Measurements from ENCODE around the gene XPO4.
A peak's percentile ranks its signal among the peaks of the same experiment; 100 is the strongest.

Gene XPO4

DNA sequence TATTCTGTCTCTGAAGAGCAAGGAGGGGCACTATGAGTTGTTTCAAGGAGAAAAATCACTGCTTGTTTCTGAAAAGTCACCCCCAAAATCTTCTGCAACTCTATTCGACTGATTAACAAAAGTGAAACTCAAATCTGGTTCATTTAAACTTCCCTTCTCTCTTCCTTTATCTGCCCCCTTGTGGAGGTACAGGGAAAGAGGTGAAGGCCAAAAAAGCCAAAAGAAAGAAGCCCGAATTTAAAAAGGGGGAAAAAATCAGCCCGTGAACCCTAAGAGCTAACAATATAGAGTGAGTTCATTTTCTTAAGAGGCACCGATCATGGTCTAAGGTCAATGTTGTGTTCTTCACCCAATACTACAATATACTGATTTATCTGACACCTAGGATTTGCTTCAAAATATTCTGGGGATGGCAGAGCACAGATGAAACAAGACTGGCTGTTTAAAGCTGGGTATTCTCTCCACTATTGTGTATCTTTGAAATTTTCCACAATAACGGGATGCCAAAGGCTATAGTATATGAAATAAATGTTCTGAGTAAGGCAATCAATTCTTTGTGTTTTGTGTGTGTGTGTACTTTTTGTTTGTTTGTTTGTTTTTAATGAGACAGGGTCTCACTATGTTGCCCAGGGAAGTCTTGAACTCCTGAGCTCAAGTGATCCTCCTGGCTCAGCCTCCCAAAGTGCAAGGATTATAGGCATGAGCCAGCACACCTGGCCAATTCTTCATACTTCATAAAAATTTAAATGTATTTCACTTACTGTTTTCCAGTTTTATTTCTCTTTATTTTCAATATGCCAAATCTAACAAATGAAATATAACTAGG is 73.8 kb downstream of the XPO4 start:
- Histone ChIP-seq H3K27me3 (ENCODE audit: control insufficient read depth in 1 of 2, insufficient read depth in 1 of 2, low read length in 2 of 2) (no peaks in the 10 kb centered on the region), H2BK12ac (ENCODE audit: low read length in 2 of 2) (no peak overlapping the region), H3K27ac (ENCODE audit: low read length, poor library complexity, severe bottlenecking) (no peak overlapping the region), H3K36me3 (ENCODE audit: control insufficient read depth in 1 of 2, insufficient read depth in 2 of 2, low read depth in 1 of 2, low read length in 2 of 2) (peaks cover 0 to 7% of the 10 kb centered on the region in 2 experiments), H3K4ac (ENCODE audit: low read depth in 1 of 2, low read length in 2 of 2) (no peak overlapping the region), H3K4me2 (ENCODE audit: low read length, poor library complexity, severe bottlenecking) (peak overlapping the region; percentile 22), H3K18ac (ENCODE audit: low read depth in 1 of 2, low read length in 2 of 2) (no peak overlapping the region), H3K9ac (ENCODE audit: low read length) (peak overlapping the region; percentile 81), H3K23ac (ENCODE audit: low read length in 2 of 2) (no peak overlapping the region), H3K14ac (ENCODE audit: low read length in 2 of 2) (no peak overlapping the region), H2BK5ac (ENCODE audit: low read depth, low read length, poor library complexity, severe bottlenecking) (no peak overlapping the region), H4K8ac (ENCODE audit: low read length) (no peak overlapping the region), H3K79me1 (replicated peaks; ENCODE audit: low read length, poor library complexity, severe bottlenecking) (peaks cover 9% of the 10 kb centered on the region), H4K91ac (ENCODE audit: low read length) (no peak overlapping the region), H2AK5ac (ENCODE audit: low read length, severe bottlenecking) (no peak overlapping the region), H2BK15ac (ENCODE audit: low read depth, poor library complexity, severe bottlenecking) (no peak overlapping the region), H3K4me3 (ENCODE audit: insufficient read depth in 1 of 2, low read depth in 1 of 2, low read length in 2 of 2) (peak overlapping the region in 1 of 2 experiments; percentile 62), H2BK120ac (ENCODE audit: low read depth, low read length) (no peak overlapping the region), H3K4me1 (ENCODE audit: control insufficient read depth, insufficient read depth, low read depth, low read length) (no peaks in the 10 kb centered on the region), H2AFZ (ENCODE audit: low read depth, low read length) (no peak overlapping the region), H3K9me3 (ENCODE audit: control insufficient read depth, low read length) (no peaks in the 10 kb centered on the region)
- peak; percentile 72 for DNase-seq
- WGBS = 57% methylated on average over 3 of the region's 5 CpGs

- Histone ChIP-seq H4K91ac (ENCODE audit: low read length) (no peak overlapping the region), H3K4me2 (ENCODE audit: low read length, poor library complexity, severe bottlenecking) (no peak overlapping the region), H3K14ac (ENCODE audit: low read length in 2 of 2) (no peak overlapping the region), H3K79me1 (replicated peaks; ENCODE audit: low read length, poor library complexity, severe bottlenecking) (peaks cover 6% of the 10 kb centered on the region), H3K4me3 (ENCODE audit: insufficient read depth in 1 of 2, low read depth in 1 of 2, low read length in 2 of 2) (no peak overlapping the region), H2BK15ac (ENCODE audit: low read depth, poor library complexity, severe bottlenecking) (no peak overlapping the region), H3K4me1 (ENCODE audit: control insufficient read depth, insufficient read depth, low read depth, low read length) (no peaks in the 10 kb centered on the region), H3K4ac (ENCODE audit: low read depth in 1 of 2, low read length in 2 of 2) (no peak overlapping the region), H2BK120ac (ENCODE audit: low read depth, low read length) (no peak overlapping the region), H2BK5ac (ENCODE audit: low read depth, low read length, poor library complexity, severe bottlenecking) (no peak overlapping the region), H4K8ac (ENCODE audit: low read length) (no peak overlapping the region), H2AK5ac (ENCODE audit: low read length, severe bottlenecking) (no peak overlapping the region), H3K27me3 (ENCODE audit: control insufficient read depth in 1 of 2, insufficient read depth in 1 of 2, low read length in 2 of 2) (no peaks in the 10 kb centered on the region), H3K9me3 (ENCODE audit: control insufficient read depth, low read length) (no peaks in the 10 kb centered on the region), H2BK12ac (ENCODE audit: low read length in 2 of 2) (no peak overlapping the region), H3K9ac (ENCODE audit: low read length) (peak overlapping the region; percentile 81), H2AFZ (ENCODE audit: low read depth, low read length) (no peak overlapping the region), H3K23ac (ENCODE audit: low read length in 2 of 2) (no peak overlapping the region), H3K36me3 (ENCODE audit: control insufficient read depth in 1 of 2, insufficient read depth in 2 of 2, low read depth in 1 of 2, low read length in 2 of 2) (peaks cover 0 to 1% of the 10 kb centered on the region in 2 experiments), H3K18ac (ENCODE audit: low read depth in 1 of 2, low read length in 2 of 2) (no peak overlapping the region), H3K27ac (ENCODE audit: low read length, poor library complexity, severe bottlenecking) (no peak overlapping the region)
- WGBS = 68% methylated on average over 2 of the region's 3 CpGs
- no peak for DNase-seq
Observed at GRCh38 chr13:20826843-20827560, 75.5 kb downstream of the XPO4 start.

- WGBS = no CpG with 5 or more reads among the region's 5 CpGs
- H4K91ac ChIP-seq (ENCODE audit: low read length) = no peak overlapping the region
- H3K27me3 ChIP-seq (ENCODE audit: control insufficient read depth in 1 of 2, insufficient read depth in 1 of 2, low read length in 2 of 2) = no peaks in the 10 kb centered on the region
- no peak overlapping the region for H2BK5ac ChIP-seq (ENCODE audit: low read depth, low read length, poor library complexity, severe bottlenecking)
- no peak overlapping the region for H3K9ac ChIP-seq (ENCODE audit: low read length)
- no peak overlapping the region for H3K4ac ChIP-seq (ENCODE audit: low read depth in 1 of 2, low read length in 2 of 2)
- H3K4me1 ChIP-seq (ENCODE audit: control insufficient read depth, insufficient read depth, low read depth, low read length) = no peaks in the 10 kb centered on the region
- H2BK12ac ChIP-seq (ENCODE audit: low read length in 2 of 2) = no peak overlapping the region
- no peak for DNase-seq
- H3K23ac ChIP-seq (ENCODE audit: low read length in 2 of 2) = no peak overlapping the region
- peaks cover 0 to 8% of the 10 kb centered on the region in 2 experiments for H3K36me3 ChIP-seq (ENCODE audit: control insufficient read depth in 1 of 2, insufficient read depth in 2 of 2, low read depth in 1 of 2, low read length in 2 of 2)
- H3K14ac ChIP-seq (ENCODE audit: low read length in 2 of 2) = no peak overlapping the region
- H2AK5ac ChIP-seq (ENCODE audit: low read length, severe bottlenecking) = no peak overlapping the region
- H3K18ac ChIP-seq (ENCODE audit: low read depth in 1 of 2, low read length in 2 of 2) = no peak overlapping the region
- no peaks in the 10 kb centered on the region for H3K9me3 ChIP-seq (ENCODE audit: control insufficient read depth, low read length)
- no peak overlapping the region for H3K4me2 ChIP-seq (ENCODE audit: low read length, poor library complexity, severe bottlenecking)
- no peak overlapping the region for H2AFZ ChIP-seq (ENCODE audit: low read depth, low read length)
- H3K4me3 ChIP-seq (ENCODE audit: insufficient read depth in 1 of 2, low read depth in 1 of 2, low read length in 2 of 2) = no peak overlapping the region
- no peak overlapping the region for H4K8ac ChIP-seq (ENCODE audit: low read length)
- peaks cover 3% of the 10 kb centered on the region for H3K79me1 ChIP-seq (replicated peaks; ENCODE audit: low read length, poor library complexity, severe bottlenecking)
- H2BK120ac ChIP-seq (ENCODE audit: low read depth, low read length) = no peak overlapping the region
- no peak overlapping the region for H3K27ac ChIP-seq (ENCODE audit: low read length, poor library complexity, severe bottlenecking)
- H2BK15ac ChIP-seq (ENCODE audit: low read depth, poor library complexity, severe bottlenecking) = no peak overlapping the region
Observed at GRCh38 chr13:20826301-20826700, 76.2 kb downstream of the XPO4 start.

DNA sequence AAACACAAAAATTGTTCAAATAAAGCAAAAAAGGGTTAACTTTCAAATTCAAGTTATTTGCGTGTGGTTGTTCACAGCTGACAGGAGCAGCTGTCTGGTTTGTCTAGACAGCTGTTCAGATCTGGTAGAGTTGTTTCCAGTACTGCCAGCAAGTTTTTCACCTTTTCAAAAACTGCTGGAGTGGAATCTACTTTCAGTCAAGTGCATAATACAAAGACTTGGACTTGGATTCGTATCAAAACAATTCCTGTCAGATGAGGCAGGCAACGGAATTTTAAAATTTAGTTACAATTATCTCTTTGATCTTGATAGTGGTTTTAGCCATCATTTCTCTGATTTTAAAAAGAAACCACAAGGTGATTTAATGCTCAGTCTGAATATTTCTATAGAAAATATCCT is 77.1 kb downstream of the XPO4 start:
- H3K9ac ChIP-seq (ENCODE audit: low read length) = no peak overlapping the region
- no peak overlapping the region for H2BK12ac ChIP-seq (ENCODE audit: low read length in 2 of 2)
- no peak overlapping the region for H3K4me3 ChIP-seq (ENCODE audit: insufficient read depth in 1 of 2, low read depth in 1 of 2, low read length in 2 of 2)
- no peak overlapping the region for H2BK5ac ChIP-seq (ENCODE audit: low read depth, low read length, poor library complexity, severe bottlenecking)
- H3K4ac ChIP-seq (ENCODE audit: low read depth in 1 of 2, low read length in 2 of 2) = no peak overlapping the region
- H2BK15ac ChIP-seq (ENCODE audit: low read depth, poor library complexity, severe bottlenecking) = no peak overlapping the region
- H4K8ac ChIP-seq (ENCODE audit: low read length) = no peak overlapping the region
- peaks cover 0 to 9% of the 10 kb centered on the region in 2 experiments for H3K36me3 ChIP-seq (ENCODE audit: control insufficient read depth in 1 of 2, insufficient read depth in 2 of 2, low read depth in 1 of 2, low read length in 2 of 2)
- no peak overlapping the region for H3K18ac ChIP-seq (ENCODE audit: low read depth in 1 of 2, low read length in 2 of 2)
- no peak overlapping the region for H2AK5ac ChIP-seq (ENCODE audit: low read length, severe bottlenecking)
- H3K27me3 ChIP-seq (ENCODE audit: control insufficient read depth in 1 of 2, insufficient read depth in 1 of 2, low read length in 2 of 2) = no peaks in the 10 kb centered on the region
- DNase-seq = peak; percentile 39
- peaks cover 3% of the 10 kb centered on the region for H3K79me1 ChIP-seq (replicated peaks; ENCODE audit: low read length, poor library complexity, severe bottlenecking)
- no peaks in the 10 kb centered on the region for H3K9me3 ChIP-seq (ENCODE audit: control insufficient read depth, low read length)
- WGBS = 40% methylated on average over 1 of the region's 3 CpGs
- no peak overlapping the region for H3K23ac ChIP-seq (ENCODE audit: low read length in 2 of 2)
- H2AFZ ChIP-seq (ENCODE audit: low read depth, low read length) = no peak overlapping the region
- H3K14ac ChIP-seq (ENCODE audit: low read length in 2 of 2) = no peak overlapping the region
- no peak overlapping the region for H2BK120ac ChIP-seq (ENCODE audit: low read depth, low read length)
- no peak overlapping the region for H3K27ac ChIP-seq (ENCODE audit: low read length, poor library complexity, severe bottlenecking)
- H3K4me2 ChIP-seq (ENCODE audit: low read length, poor library complexity, severe bottlenecking) = no peak overlapping the region
- H4K91ac ChIP-seq (ENCODE audit: low read length) = no peak overlapping the region
- H3K4me1 ChIP-seq (ENCODE audit: control insufficient read depth, insufficient read depth, low read depth, low read length) = no peaks in the 10 kb centered on the region
